Kasumi-1 (cell line): ENCODE results near the gene SPDYE6.
"Not testable (repeated sequence)": the region's sequence is repeated elsewhere in the genome, so short reads cannot be mapped to it uniquely, and the experiment has no call there.

Source experiments
- DNase-seq, 2 experiments: peaks; one replicate each; lab custom pipeline; 2025; lab: John Stamatoyannopoulos, UW

The SPDYE6 gene

GRCh38 chr7:102363549-102364393 lies 7.5 kb upstream of the SPDYE6 start:
- DNase-seq: peak; percentile 98

GRCh38 chr7:102346983-102347382 lies 9.3 kb downstream of the SPDYE6 start:
- DNase-seq: not testable (repeated sequence)

GRCh38 chr7:102340599-102341368 lies 15.5 kb downstream of the SPDYE6 start:
- DNase-seq: not testable (repeated sequence)

- not testable (repeated sequence) for DNase-seq
Observed at GRCh38 chr7:102337420-102337819, 18.8 kb downstream of the SPDYE6 start.

- DNase-seq: not testable (repeated sequence)
Observed at GRCh38 chr7:102337002-102337401, 19.2 kb downstream of the SPDYE6 start.

- DNase-seq: not testable (repeated sequence)
Observed at GRCh38 chr7:102335574-102335973, 20.7 kb downstream of the SPDYE6 start.

GRCh38 chr7:102330666-102331460 lies 25.4 kb downstream of the SPDYE6 start:
- DNase-seq: not testable (repeated sequence)

- not testable (repeated sequence) for DNase-seq
Observed at GRCh38 chr7:102329366-102329765, 26.9 kb downstream of the SPDYE6 start.

- not testable (repeated sequence) for DNase-seq
Observed at GRCh38 chr7:102328863-102329262, 27.4 kb downstream of the SPDYE6 start.

GRCh38 chr7:102327183-102327582 lies 29.1 kb downstream of the SPDYE6 start:
- not testable (repeated sequence) for DNase-seq

- DNase-seq: no peak
Observed at GRCh38 chr7:102326157-102326889, 29.9 kb downstream of the SPDYE6 start.

GRCh38 chr7:102325106-102325505 lies 31.1 kb downstream of the SPDYE6 start:
- DNase-seq: not testable (repeated sequence)

GRCh38 chr7:102323914-102324195 lies 32.4 kb downstream of the SPDYE6 start:
- no peak for DNase-seq

- DNase-seq: no peak
Observed at GRCh38 chr7:102322202-102322715, 34.0 kb downstream of the SPDYE6 start.

GRCh38 chr7:102321351-102322201 lies 34.7 kb downstream of the SPDYE6 start:
- no peak for DNase-seq

GRCh38 chr7:102320601-102321350 lies 35.5 kb downstream of the SPDYE6 start:
- no peak for DNase-seq

- DNase-seq: no peak
Observed at GRCh38 chr7:102320181-102320580, 36.1 kb downstream of the SPDYE6 start.

- no peak for DNase-seq
Observed at GRCh38 chr7:102319671-102320070, 36.6 kb downstream of the SPDYE6 start.

- no peak for DNase-seq
Observed at GRCh38 chr7:102318482-102318971, 37.7 kb downstream of the SPDYE6 start.
